ENCODE measurements around the gene PML.

Gene PML, protein sequence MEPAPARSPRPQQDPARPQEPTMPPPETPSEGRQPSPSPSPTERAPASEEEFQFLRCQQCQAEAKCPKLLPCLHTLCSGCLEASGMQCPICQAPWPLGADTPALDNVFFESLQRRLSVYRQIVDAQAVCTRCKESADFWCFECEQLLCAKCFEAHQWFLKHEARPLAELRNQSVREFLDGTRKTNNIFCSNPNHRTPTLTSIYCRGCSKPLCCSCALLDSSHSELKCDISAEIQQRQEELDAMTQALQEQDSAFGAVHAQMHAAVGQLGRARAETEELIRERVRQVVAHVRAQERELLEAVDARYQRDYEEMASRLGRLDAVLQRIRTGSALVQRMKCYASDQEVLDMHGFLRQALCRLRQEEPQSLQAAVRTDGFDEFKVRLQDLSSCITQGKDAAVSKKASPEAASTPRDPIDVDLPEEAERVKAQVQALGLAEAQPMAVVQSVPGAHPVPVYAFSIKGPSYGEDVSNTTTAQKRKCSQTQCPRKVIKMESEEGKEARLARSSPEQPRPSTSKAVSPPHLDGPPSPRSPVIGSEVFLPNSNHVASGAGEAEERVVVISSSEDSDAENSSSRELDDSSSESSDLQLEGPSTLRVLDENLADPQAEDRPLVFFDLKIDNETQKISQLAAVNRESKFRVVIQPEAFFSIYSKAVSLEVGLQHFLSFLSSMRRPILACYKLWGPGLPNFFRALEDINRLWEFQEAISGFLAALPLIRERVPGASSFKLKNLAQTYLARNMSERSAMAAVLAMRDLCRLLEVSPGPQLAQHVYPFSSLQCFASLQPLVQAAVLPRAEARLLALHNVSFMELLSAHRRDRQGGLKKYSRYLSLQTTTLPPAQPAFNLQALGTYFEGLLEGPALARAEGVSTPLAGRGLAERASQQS

DNA sequence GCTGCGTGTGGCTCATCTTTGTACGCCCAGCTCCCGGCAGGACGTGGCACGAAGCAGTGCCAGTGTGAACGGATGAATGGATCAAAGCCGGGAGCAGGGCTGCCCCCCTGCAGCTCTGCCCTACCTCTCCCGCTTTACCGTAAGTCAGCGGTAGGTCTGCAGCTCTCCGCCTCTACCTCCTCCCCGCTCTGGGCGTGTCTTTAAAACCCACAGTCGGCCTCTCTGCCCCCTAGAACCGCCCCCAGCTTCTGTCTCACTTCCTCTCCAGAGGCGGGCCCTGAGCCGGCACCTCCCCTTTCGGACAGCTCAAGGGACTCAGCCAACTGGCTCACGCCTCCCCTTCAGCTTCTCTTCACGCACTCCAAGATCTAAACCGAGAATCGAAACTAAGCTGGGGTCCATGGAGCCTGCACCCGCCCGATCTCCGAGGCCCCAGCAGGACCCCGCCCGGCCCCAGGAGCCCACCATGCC, at the start of gene PML:
PML (plus strand) TSS at position 304 of the 471 bp plus-strand sequence; CDS start at position 401, 97 bp downstream.
- Mint-ChIP-seq H3K27ac (peak within 1 kb of the TSS; percentile 82), H3K36me3 (peaks cover 19% of the 10 kb centered on the region), H3K9me3 (no peaks in the 10 kb centered on the region), H3K4me1 (peaks cover 83% of the 10 kb centered on the region), H3K4me3 (peak within 1 kb of the TSS; percentile 83), H3K27me3 (no peaks in the 10 kb centered on the region)
- peak; percentile 92 for ATAC-seq

GRCh38 chr15:73945130-73945508, 49.4 kb upstream of the PML start:
- Mint-ChIP-seq H3K9me3 (no peaks in the 10 kb centered on the region), H3K4me3 (no peak overlapping the region), H3K27me3 (peaks cover 29% of the 10 kb centered on the region), H3K36me3 (no peaks in the 10 kb centered on the region), H3K27ac (no peak overlapping the region), H3K4me1 (peaks cover 13% of the 10 kb centered on the region)
- ATAC-seq: no peak

- no peak for ATAC-seq
- Mint-ChIP-seq H3K4me3 (no peak overlapping the region), H3K27me3 (peaks cover 29% of the 10 kb centered on the region), H3K36me3 (no peaks in the 10 kb centered on the region), H3K9me3 (no peaks in the 10 kb centered on the region), H3K27ac (no peak overlapping the region), H3K4me1 (peaks cover 20% of the 10 kb centered on the region)
These were observed 48.3 kb upstream of the PML start for GRCh38 chr15:73946046-73946721.

DNA sequence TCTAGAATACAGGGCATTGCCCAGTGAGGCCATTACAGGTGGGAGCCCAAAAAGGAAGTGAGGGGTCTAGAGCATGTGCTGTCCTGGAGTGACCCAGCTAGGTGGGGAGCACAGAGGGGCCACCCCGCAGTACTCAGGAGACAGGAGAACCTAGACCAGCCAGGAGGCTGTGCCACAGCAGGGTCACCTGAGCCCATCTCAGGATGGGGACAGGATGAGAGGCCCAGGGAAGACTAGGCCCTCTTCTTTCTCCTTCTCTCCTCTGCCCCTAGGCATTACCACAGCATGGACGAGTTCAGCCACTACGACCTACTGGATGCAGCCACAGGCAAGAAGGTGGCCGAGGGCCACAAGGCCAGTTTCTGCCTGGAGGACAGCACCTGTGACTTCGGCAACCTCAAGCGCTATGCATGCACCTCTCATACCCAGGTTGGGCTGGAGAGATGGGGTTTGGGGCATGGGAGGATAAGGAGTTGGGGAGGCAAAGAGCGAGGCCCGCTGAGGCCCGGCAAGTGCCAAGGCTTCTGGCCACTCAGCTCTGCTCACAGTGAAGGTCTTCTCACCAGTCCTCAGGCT, 47.6 kb upstream of the PML start:
- Mint-ChIP-seq H3K27me3 (peaks cover 23% of the 10 kb centered on the region), H3K4me1 (peaks cover 19% of the 10 kb centered on the region), H3K9me3 (no peaks in the 10 kb centered on the region), H3K4me3 (no peak overlapping the region), H3K36me3 (no peaks in the 10 kb centered on the region), H3K27ac (no peak overlapping the region)
- ATAC-seq: no peak

DNA sequence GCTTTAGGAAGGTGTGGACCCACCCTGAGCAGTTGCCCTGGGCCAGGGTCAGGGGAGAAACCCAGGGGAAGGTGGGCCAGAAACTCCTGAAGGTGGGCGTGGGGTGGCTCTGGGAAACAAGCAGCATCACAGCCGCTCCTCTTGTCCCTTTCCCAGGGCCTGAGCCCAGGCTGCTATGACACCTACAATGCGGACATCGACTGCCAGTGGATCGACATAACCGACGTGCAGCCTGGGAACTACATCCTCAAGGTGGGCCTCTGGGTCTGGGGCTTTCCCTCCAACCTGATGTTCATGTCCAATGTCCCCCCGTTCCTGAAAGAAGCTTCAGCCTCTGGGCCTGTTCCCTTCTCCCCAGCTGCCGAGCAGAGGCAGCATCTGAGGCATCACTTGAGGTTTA, 46.9 kb upstream of the PML start:
- Mint-ChIP-seq H3K36me3 (no peaks in the 10 kb centered on the region), H3K27ac (no peak overlapping the region), H3K9me3 (no peaks in the 10 kb centered on the region), H3K4me1 (peaks cover 15% of the 10 kb centered on the region), H3K4me3 (no peak overlapping the region), H3K27me3 (peaks cover 20% of the 10 kb centered on the region)
- no peak for ATAC-seq

DNA sequence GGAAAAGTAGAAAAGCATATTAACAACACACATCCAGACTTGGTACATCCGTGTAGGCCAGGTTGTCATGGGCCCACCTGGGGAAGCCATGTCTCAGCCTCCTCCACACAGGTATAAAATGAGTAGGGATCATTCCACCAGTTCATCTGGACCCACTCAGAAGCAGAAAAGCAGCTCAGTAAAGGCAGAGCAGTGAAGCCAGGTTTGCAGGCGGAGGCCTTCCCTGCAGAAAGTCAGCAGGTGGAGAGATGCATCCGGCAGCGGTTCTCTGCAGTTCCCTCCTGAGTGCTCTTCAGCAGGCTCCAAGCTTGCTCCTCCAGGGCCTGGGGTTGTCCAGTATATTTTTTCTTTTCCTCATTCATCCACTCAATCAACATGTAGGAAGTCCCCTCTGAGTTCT, 46.1 kb upstream of the PML start:
- Mint-ChIP-seq H3K4me1 (peaks cover 15% of the 10 kb centered on the region), H3K4me3 (no peak overlapping the region), H3K36me3 (no peaks in the 10 kb centered on the region), H3K27ac (no peak overlapping the region), H3K9me3 (no peaks in the 10 kb centered on the region), H3K27me3 (peaks cover 21% of the 10 kb centered on the region)
- ATAC-seq: no peak

DNA sequence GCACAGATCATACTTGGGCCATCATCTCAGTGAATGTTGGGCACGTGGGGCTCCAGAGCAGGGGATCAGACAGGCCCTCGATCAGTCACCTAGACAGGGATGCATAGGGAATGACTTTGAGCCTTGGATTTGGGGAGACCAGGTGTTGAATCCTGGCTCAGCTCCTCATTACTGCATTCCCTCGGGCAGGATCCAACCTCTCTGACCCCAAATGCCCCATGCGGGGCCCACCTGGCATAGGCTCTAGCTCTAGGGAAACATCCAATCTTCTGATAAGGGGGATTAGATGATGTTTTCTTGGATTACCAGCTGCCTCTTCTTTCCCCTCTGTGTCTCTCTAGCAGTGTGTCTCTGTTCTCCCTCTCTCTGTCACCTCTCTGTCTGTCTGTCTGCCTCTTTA, 45.5 kb upstream of the PML start:
- H3K4me3 Mint-ChIP-seq: no peak overlapping the region
- no peak for ATAC-seq
- no peak overlapping the region for H3K27ac Mint-ChIP-seq
- peaks cover 27% of the 10 kb centered on the region for H3K27me3 Mint-ChIP-seq
- peaks cover 15% of the 10 kb centered on the region for H3K4me1 Mint-ChIP-seq
- H3K36me3 Mint-ChIP-seq: no peaks in the 10 kb centered on the region
- H3K9me3 Mint-ChIP-seq: no peaks in the 10 kb centered on the region

DNA sequence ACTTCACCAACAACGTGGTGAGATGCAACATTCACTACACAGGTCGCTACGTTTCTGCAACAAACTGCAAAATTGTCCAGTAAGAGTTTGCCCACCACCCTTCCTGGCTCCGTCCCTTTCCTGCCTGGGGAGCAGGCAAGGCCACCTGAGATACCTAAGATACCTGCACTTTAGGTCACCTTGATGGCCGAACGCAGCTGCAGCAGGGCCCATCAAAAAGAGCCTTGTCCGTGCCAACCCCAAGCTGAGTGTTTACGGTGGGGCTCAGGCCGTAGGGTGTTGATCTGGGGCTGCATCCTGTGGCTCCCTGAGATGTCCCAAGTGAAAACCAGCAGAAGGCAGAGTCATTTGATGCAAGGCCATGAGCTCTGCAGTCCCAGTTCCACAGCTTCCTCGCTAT, 45.0 kb upstream of the PML start:
- Mint-ChIP-seq H3K4me3 (no peak overlapping the region), H3K27ac (no peak overlapping the region), H3K36me3 (no peaks in the 10 kb centered on the region), H3K27me3 (peaks cover 32% of the 10 kb centered on the region), H3K9me3 (no peaks in the 10 kb centered on the region), H3K4me1 (peaks cover 15% of the 10 kb centered on the region)
- ATAC-seq: no peak

- ATAC-seq: peak; percentile 28
- H3K9me3 Mint-ChIP-seq: no peaks in the 10 kb centered on the region
- peak overlapping the region; percentile 12 for H3K27ac Mint-ChIP-seq
- peaks cover 32% of the 10 kb centered on the region for H3K27me3 Mint-ChIP-seq
- no peak overlapping the region for H3K4me3 Mint-ChIP-seq
- H3K36me3 Mint-ChIP-seq: no peaks in the 10 kb centered on the region
- H3K4me1 Mint-ChIP-seq: peaks cover 15% of the 10 kb centered on the region
These were observed 44.1 kb upstream of the PML start for GRCh38 chr15:73950479-73950830.

GRCh38 chr15:73950831-73951561, 43.5 kb upstream of the PML start:
- no peak overlapping the region for H3K4me3 Mint-ChIP-seq
- peak; percentile 62 for ATAC-seq
- peak overlapping the region; percentile 12 for H3K27ac Mint-ChIP-seq
- H3K9me3 Mint-ChIP-seq: no peaks in the 10 kb centered on the region
- peaks cover 34% of the 10 kb centered on the region for H3K27me3 Mint-ChIP-seq
- H3K36me3 Mint-ChIP-seq: no peaks in the 10 kb centered on the region
- H3K4me1 Mint-ChIP-seq: peaks cover 15% of the 10 kb centered on the region

GRCh38 chr15:73951601-73952000, 42.9 kb upstream of the PML start:
- Mint-ChIP-seq H3K9me3 (no peaks in the 10 kb centered on the region), H3K27ac (no peak overlapping the region), H3K4me1 (peaks cover 11% of the 10 kb centered on the region), H3K27me3 (peaks cover 34% of the 10 kb centered on the region), H3K36me3 (no peaks in the 10 kb centered on the region), H3K4me3 (no peak overlapping the region)
- no peak for ATAC-seq

DNA sequence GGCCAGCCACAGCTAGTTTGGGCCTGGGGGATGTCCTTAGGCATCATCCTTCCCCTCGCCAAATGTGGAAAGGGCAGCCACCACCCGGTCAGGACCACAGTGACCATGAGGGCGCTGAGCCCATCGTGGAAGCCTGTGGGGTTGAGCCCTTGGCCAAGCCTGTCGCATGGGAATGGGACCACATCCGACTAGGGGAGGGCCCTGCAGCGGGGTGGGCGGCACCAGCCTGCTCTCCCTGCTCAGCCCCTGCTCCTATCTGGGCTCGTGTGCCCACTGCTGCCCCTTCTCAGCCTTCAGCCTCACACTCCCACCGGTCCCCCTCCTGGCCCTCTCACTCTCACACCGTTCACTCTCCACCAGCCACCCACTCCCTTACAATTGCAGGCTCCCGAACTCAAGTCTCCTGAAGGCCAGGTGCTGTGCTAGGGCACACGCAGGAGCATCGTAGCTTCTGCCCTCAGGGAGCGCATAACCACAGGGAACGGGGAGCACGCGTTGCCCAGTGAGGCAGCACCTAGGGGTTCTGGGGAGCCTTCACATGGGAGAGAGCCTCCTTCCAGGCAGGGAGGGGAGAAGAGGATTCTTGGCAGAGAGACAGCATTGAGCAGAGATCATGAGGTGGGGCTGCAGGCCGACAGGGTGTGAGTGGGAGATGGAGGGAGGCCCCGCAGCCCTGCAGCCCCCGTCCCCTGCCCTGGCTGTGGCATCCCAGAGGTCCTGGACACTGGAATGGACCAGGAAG, 42.2 kb upstream of the PML start:
- no peaks in the 10 kb centered on the region for H3K9me3 Mint-ChIP-seq
- H3K27me3 Mint-ChIP-seq: peaks cover 38% of the 10 kb centered on the region
- no peaks in the 10 kb centered on the region for H3K36me3 Mint-ChIP-seq
- no peak overlapping the region for H3K4me3 Mint-ChIP-seq
- H3K27ac Mint-ChIP-seq: no peak overlapping the region
- peaks cover 11% of the 10 kb centered on the region for H3K4me1 Mint-ChIP-seq
- ATAC-seq: no peak

DNA sequence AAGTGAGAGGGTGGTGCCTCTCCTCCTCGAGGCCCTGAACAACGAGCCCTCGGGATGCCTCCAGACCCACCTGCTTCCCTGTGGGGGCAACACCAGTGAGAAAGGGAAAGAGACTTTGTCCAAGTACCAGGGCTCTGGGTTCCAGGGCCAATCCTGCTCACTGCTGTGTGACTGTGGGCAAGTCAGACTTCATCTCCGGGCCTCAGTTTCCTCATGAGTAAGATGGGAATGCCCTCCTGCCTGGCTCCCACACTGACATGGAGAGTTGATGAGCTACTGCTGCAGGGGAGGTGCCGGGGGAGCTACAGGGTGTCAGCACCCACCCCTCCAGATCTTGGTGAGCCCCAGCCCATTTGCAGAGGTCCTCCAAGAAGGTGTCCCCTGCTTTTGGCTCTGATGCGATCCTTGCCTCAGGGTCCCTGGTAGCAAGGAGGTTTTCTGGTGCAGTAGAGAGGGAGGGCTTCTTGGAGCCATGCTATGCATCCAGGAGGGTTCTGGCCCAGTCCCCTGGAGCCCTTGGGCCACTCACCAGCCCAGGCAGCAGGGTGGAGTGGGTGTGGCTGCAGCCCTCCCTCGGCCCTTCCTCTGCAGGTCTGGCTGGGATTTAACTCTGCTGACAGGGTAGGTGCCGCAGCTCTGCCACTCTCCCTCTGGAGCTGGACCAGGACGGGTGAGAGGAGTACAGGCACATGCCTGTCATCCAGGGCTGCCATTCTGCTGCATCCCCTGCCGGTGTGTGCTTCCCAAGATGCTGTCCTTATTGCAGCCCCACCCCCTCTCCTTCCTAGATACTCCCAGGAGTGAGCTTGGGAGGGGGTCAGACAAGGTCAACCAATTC, 41.4 kb upstream of the PML start:
- peaks cover 44% of the 10 kb centered on the region for H3K27me3 Mint-ChIP-seq
- no peaks in the 10 kb centered on the region for H3K36me3 Mint-ChIP-seq
- H3K9me3 Mint-ChIP-seq: no peaks in the 10 kb centered on the region
- H3K4me3 Mint-ChIP-seq: no peak overlapping the region
- no peak overlapping the region for H3K27ac Mint-ChIP-seq
- H3K4me1 Mint-ChIP-seq: peaks cover 11% of the 10 kb centered on the region
- ATAC-seq: no peak
